NCI-H2171 (cell line): Measurements from ENCODE around the gene NFX1.

ENCODE experiments used
- DNase-seq: peaks from one replicate; lab custom pipeline; 2025; lab: John Stamatoyannopoulos, UW

NFX1 gene

GRCh38 chr9:33290247-33291030 lies at the start of gene NFX1:
Gene NFX1, plus strand, starts transcription at chr9:33290516. Its CDS starts 57 bp downstream, at chr9:33290573.
- peak; percentile 81 for DNase-seq

- no peak for DNase-seq
These were observed 49.0 kb upstream of the NFX1 start for GRCh38 chr9:33241298-33241697.

DNA sequence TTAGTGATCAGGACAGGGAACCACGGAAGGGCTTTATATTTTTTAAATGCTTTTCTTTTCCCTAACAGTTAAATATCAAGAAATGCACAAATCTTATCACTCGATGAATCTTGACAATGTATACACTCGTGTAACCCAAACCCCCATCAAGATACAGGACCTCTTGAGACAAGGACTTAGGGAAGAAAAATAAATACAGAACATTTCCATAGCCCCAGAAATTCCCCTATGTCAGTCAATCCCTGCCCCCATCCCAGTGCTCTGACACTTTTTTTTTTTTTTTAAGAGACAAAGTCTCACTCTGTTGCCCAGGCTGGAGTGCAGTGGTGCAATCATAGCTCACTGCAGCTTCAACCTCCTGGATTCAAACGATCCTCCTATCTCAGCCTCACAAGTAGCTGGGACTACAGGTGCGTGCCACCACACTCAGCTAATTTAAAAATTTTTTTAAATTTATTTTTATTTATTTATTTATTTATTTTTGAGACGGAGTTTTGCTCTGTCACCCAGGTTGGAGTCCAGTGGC lies 47.6 kb upstream of the NFX1 start:
- no peak for DNase-seq

- DNase-seq = no peak
These were observed 46.1 kb upstream of the NFX1 start for GRCh38 chr9:33244137-33244784.

GRCh38 chr9:33245341-33245740 lies 45.0 kb upstream of the NFX1 start:
- DNase-seq = no peak

GRCh38 chr9:33246269-33246860 lies 44.0 kb upstream of the NFX1 start:
- no peak for DNase-seq

- DNase-seq = no peak
These were observed 41.7 kb upstream of the NFX1 start for GRCh38 chr9:33248606-33249005.

- DNase-seq = no peak
These were observed 41.1 kb upstream of the NFX1 start for GRCh38 chr9:33249087-33249658.

- DNase-seq = no peak
These were observed 40.3 kb upstream of the NFX1 start for GRCh38 chr9:33249983-33250382.

DNA sequence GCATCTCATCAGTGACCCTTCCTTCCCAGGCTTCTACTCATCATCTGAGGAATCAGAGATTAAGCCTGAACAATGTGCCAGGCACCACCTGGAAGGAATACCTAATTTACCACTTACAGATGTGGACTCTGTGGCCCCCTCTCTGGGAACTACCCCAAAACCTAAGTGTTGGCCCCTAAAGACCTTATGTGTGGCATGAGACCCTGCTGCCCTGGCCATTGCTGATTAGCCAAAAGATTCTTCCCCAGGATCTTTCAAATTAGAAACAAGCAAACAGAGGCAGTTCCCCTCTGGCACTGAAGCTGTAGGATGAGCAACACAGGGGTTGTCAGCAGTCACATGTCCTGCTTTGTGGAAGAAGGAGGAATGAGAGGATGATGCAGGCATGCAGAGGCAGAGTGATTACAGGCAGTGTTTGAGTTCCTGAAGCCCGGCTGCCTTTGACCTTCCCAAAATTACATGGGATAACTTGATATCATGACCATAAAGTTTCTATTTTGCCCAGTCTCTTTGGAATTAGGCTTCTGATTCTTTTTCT lies 39.8 kb upstream of the NFX1 start:
- no peak for DNase-seq

GRCh38 chr9:33254211-33254610 lies 36.1 kb upstream of the NFX1 start:
- DNase-seq = no peak

DNA sequence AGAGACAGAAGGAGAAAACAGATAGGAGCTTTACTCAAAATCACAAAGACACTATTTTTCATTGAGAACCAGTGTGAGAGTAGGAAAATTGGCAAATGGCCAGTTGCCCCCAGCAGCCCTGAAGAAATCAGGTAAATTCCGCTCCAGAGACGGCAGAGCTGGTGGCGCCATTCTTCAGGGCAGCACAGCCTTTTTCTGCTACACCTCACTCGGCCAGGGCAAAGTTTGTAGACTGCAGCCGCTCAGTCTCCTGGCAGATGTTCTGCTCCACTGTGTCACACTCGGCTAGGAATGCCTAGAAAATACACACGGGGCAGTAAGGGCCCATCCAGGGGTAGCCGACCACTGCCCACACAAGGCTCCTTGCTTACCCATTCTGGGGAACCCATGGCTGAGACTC lies 35.3 kb upstream of the NFX1 start:
- DNase-seq = no peak

- no peak for DNase-seq
These were observed 34.8 kb upstream of the NFX1 start for GRCh38 chr9:33255471-33255870.

GRCh38 chr9:33256236-33256635 lies 34.1 kb upstream of the NFX1 start:
- DNase-seq = no peak

- no peak for DNase-seq
These were observed 33.0 kb upstream of the NFX1 start for GRCh38 chr9:33257276-33257675.

- no peak for DNase-seq
These were observed 29.9 kb upstream of the NFX1 start for GRCh38 chr9:33260372-33260771.

DNA sequence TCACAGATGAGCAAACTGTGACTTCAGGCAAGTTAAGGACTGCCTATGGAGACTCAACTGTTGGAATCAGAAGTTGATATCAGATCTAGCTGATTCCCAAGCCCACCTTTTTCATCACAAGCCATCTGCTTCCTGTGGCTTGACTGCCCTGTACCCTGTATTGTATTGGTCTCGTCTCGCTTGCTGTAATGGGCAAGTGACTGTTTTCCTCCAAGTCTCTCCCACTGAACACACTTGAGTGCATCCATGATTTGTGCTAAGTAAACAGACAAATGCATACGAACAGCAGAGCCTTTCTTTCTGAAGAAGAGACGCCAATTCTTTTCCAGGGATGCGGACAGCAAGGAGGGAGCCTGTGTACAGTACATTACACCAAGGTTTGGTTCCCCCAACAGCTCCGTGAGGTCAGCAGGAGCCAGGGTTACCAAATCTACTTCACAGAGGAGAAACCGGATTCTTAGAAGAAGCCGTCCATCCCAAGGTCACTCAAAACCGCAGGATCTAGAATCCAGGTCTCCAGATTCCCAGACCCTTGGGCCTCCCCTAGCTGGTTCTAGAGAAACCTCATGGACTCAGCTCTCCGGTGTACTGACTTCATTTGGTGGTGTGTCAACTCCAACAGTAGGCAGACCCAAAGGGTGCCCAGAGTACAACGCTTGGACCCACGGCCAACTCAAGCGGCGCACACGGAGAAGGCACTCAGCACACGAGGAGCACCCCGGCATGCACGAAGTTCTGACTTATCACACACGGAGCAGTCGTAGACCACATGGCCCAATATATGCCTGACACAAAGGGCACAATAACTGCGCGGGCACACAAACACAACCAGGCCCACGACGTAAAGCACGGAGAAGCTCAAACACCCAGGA lies 26.9 kb upstream of the NFX1 start:
- no peak for DNase-seq

DNA sequence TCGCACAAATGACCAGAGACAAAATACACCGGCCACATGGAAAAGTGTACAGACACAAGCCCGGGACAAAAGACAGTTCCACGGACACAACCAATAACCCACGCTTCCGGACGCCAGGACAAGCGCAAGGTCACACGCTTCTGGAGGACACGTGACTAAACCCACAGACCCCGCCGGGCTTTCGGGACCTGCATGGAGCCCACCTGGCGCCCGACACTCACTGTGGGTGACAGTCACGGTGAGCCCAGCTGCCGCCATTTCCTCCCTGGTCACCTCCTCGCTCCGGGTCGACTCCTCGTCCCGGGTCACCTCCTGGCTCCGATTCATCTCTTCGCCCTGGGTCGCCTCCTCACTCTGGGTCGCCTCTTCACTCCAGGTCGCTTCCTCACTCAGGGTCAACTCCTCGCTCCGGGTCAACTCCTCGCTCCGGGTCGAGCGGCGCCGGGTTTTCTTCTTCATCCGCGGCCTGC lies 26.3 kb upstream of the NFX1 start:
- no peak for DNase-seq

- DNase-seq = peak; percentile 93
These were observed 25.7 kb upstream of the NFX1 start, which contains the start of the genes BAG1 and CHMP5 for GRCh38 chr9:33264473-33265177. Gene BAG1, minus strand, starts transcription at chr9:33264708. Gene CHMP5, plus strand, starts transcription at chr9:33265049. Its CDS starts 30 bp downstream, at chr9:33265079.

DNA sequence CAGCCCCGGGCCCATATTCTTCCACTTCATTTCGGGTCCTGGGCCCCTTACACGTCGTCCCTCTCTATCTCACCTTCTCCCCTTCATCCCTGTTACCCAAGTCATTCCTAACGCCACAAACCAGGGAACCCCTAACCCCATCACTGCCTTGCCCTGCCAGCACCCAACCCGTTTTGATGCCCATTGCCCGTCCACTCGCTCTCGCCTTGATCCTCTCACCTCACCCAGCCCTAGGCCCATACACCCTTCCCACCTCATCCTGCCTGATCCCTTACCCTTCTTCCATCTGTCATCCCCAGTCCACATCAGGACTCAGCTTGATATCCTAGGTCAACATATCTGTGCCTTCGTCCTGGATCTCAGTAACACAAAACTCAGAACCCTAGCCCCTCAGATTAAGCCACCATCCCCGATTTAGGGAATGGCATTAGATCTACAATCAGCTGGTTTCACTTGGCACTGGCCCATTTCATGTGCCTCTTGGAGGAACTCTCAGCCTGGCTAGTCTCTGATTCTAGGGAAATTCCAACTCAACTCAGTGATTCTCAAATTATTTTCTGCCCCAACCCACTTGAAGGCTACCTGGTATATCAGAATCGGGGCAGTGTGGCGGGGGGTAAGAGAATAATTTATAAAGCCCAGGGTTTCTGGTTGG lies 25.0 kb upstream of the NFX1 start:
- no peak for DNase-seq
